ENCODE measurements around the gene ZNF491.

The ZNF491 gene

DNA sequence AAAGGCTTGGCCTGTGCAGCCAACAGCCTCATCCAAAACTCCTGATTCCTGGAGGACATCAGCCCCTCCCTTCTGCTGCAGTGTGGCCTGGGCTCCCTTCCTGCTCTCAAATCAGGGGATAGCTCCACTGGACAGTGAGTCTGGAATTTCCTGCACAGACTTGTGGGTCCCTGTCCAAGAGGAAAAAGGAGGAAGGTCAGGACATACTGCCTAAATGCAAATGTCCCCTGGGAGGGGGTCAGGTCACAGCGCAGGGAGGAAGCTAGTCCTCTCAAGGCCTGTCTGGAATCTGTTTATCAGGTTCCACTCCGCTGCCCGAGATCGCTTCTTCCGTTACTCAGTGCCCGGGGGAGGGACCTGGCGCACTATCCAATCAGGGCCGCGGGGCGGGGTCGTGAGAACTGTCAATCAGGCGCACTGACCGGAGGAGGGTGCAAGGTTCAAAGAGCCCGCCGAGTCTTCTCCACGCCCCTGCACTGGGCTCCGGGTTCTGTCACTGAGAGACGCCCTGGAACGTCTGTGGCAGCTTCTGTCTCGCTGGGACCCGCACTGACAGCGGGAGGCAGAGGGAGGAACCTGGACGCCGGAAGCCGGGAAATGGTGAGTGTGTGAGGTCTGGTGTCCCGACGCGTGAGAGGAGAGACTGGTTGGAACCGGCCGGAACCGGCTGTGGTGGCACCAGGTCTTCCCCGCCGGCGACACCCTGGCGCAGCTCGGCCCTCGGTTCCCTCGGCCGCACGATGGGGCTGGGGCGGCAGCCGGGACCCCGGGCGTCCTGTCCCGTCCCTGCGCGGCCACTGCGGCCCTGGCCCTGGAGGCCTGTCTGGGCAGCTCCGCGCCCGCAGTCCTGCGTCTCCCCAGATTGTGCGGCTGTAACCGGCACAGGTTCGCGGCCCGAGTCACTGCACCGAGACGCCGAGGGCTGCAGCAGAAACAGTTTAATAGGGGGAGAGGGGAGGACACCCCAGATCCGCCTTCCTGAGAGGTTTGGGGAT lies 31.4 kb upstream of the ZNF491 start, which contains the start of gene ZNF441 (continued):
- TF ChIP-seq ZNF280D (tag by site-specific recombination; IDR thresholded peaks at IDR 0.05): no peak
- TF ChIP-seq ZFP69B (tag by site-specific recombination; IDR thresholded peaks at IDR 0.05): peak; percentile 67; the same call in 1 of the 2 replicates
- no peak for TF ChIP-seq HOXD13 (CRISPR knock-in tag; IDR thresholded peaks at IDR 0.05; ENCODE audit: borderline replicate concordance)
- TF ChIP-seq ZBTB49 (tag by site-specific recombination; IDR thresholded peaks at IDR 0.05; ENCODE audit: low read depth): no peak
- no peak for TF ChIP-seq ZEB2 (tag by site-specific recombination; IDR thresholded peaks at IDR 0.05)
- no peak for TF ChIP-seq ZNF701 (tag by site-specific recombination; IDR thresholded peaks at IDR 0.05)
- TF ChIP-seq ZNF600 (tag by site-specific recombination; IDR thresholded peaks at IDR 0.05): peak; percentile 86
- TF ChIP-seq KLF16 (tag by site-specific recombination; IDR thresholded peaks at IDR 0.05): 0 out of 2 replicates have a peak, but pooled peaks have one; percentile 23
- no peak for TF ChIP-seq ZNF416 (tag by site-specific recombination; IDR thresholded peaks at IDR 0.05)
- 0 out of 2 replicates have a peak, but pooled peaks have one; percentile 38 for TF ChIP-seq ZBTB7A (tag by site-specific recombination; IDR thresholded peaks at IDR 0.05; ENCODE audit: low read depth)
- peak; percentile 69 for TF ChIP-seq ZNF335 (tag by site-specific recombination; conservative IDR thresholded peaks at IDR 0.05)
- TF ChIP-seq ZNF785 (tag by site-specific recombination; IDR thresholded peaks at IDR 0.05): no peak
- TF ChIP-seq ZNF292 (tag by site-specific recombination; IDR thresholded peaks at IDR 0.05; ENCODE audit: borderline replicate concordance, low read depth): no peak
- no peak for TF ChIP-seq ZNF223 (tag by site-specific recombination; IDR thresholded peaks at IDR 0.05)
- TF ChIP-seq ZNF658 (tag by site-specific recombination; IDR thresholded peaks at IDR 0.05): no peak
- no peak for TF ChIP-seq TRIM28 (IDR thresholded peaks at IDR 0.05; ENCODE audit: borderline replicate concordance, low read length)
- TF ChIP-seq KLF17 (tag by site-specific recombination; IDR thresholded peaks at IDR 0.05): peak; percentile 54; the same call in 1 of the 2 replicates
- TF ChIP-seq ZNF549 (tag by site-specific recombination; IDR thresholded peaks at IDR 0.05): no peak
- TF ChIP-seq ZFP37 (tag by site-specific recombination; IDR thresholded peaks at IDR 0.05): no peak
- no peak for TF ChIP-seq ZNF18 (tag by site-specific recombination; IDR thresholded peaks at IDR 0.05)
- TF ChIP-seq ZNF48 (tag by site-specific recombination; IDR thresholded peaks at IDR 0.05): no peak
- TF ChIP-seq ZNF621 (tag by site-specific recombination; IDR thresholded peaks at IDR 0.05): no peak
- no peak for TF ChIP-seq ZNF37A (tag by site-specific recombination; IDR thresholded peaks at IDR 0.05)
- no peak for TF ChIP-seq ZNF514 (tag by site-specific recombination; IDR thresholded peaks at IDR 0.05)
- TF ChIP-seq ZNF664 (tag by site-specific recombination; IDR thresholded peaks at IDR 0.05): no peak
- no peak for TF ChIP-seq ZSCAN16 (tag by site-specific recombination; IDR thresholded peaks at IDR 0.05)
- no peak for TF ChIP-seq PRDM6 (tag by site-specific recombination; IDR thresholded peaks at IDR 0.05)
- TF ChIP-seq ZNF623 (tag by site-specific recombination; IDR thresholded peaks at IDR 0.05): no peak
- TF ChIP-seq, protein P1, sequence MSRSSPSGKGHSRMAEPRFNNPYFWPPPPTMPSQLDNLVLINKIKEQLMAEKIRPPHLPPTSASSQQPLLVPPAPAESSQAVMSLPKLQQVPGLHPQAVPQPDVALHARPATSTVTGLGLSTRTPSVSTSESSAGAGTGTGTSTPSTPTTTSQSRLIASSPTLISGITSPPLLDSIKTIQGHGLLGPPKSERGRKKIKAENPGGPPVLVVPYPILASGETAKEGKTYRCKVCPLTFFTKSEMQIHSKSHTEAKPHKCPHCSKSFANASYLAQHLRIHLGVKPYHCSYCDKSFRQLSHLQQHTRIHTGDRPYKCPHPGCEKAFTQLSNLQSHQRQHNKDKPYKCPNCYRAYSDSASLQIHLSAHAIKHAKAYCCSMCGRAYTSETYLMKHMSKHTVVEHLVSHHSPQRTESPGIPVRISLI (tag by site-specific recombination; IDR thresholded peaks at IDR 0.05): no peak
- TF ChIP-seq ZXDB (tag by site-specific recombination; IDR thresholded peaks at IDR 0.05): peak; percentile 82
